ENCODE measurements around the gene SNORC. TPM values are rescaled to one million over a fixed set of nuclear protein-coding genes. Genes with fewer than 3 reads are reported as not detected.

SNORC gene
- total and polyA plus RNA-seq, 10 of the 15 experiments (the other 5 are each of a cell fraction or from before 2014, with no cell fraction given) = 0.04 to 0.74 (median 0.45) TPM; not detected in 4

- no peaks in the 10 kb centered on the region for H4K20me1 ChIP-seq (ENCODE audit: control insufficient read depth, insufficient read depth)
- intact Hi-C loops (cut with micrococcal nuclease; ENCODE audit: unreplicated experiment) = no loop called here
- H2AFZ ChIP-seq (ENCODE audit: control insufficient read depth, low read depth, low read length) = no peak overlapping the region
- ChIA-PET SMC1A (ENCODE audit: uncharacterized antibody, unreplicated experiment) (no interaction called here), RAD21 (ENCODE audit: unreplicated experiment) (no interaction called here), CTCF (interaction anchor here (1.2 kb wide), 1 partner anchor 9 kb away, joined by 3 read pairs; no protein-coding TSS in a partner anchor), POLR2A (no interaction called here)
- no peaks in the 10 kb centered on the region for H3K79me2 ChIP-seq (ENCODE audit: control insufficient read depth, insufficient read depth, low read length)
- H3K4me2 ChIP-seq (ENCODE audit: control insufficient read depth, insufficient read depth) = no peak overlapping the region
- DNase-seq (ENCODE audit: low read depth, low spot score) (no peak), FAIRE-seq (no peak), ATAC-seq (no peak)
- in situ Hi-C loops (cut with MboI) = no loop called here
- H3K9ac ChIP-seq (ENCODE audit: control insufficient read depth, insufficient read depth, low read length) = no peak overlapping the region
- no peaks in the 10 kb centered on the region for H3K4me1 ChIP-seq (ENCODE audit: control insufficient read depth, insufficient read depth, low read length)
- WGBS (ENCODE audit: insufficient coverage, insufficient replicate concordance, low lambda C conversion rate, missing lambda C conversion rate) = 30% methylated on average over 13 of the region's 13 CpGs
- H3K27ac ChIP-seq (ENCODE audit: control insufficient read depth, insufficient read depth) = no peak overlapping the region
- no peaks in the 10 kb centered on the region for H3K36me3 ChIP-seq (ENCODE audit: control insufficient read depth in 2 of 2, insufficient read depth in 2 of 2, low read length in 1 of 2)
- no peaks in the 10 kb centered on the region; the same call in 2 of the 3 replicates for H3K9me3 ChIP-seq (replicated peaks; ENCODE audit: control insufficient read depth, insufficient read depth, low read length)
- TF ChIP-seq STAT1 (conservative IDR thresholded peaks at IDR 0.05) = no peak
- no peak for TF ChIP-seq ZNF217 (IDR thresholded peaks at IDR 0.05)
- no peak for TF ChIP-seq CTCF (IDR thresholded peaks at IDR 0.05 in 2 of 3, conservative IDR thresholded peaks at IDR 0.05 in 1 of 3; ENCODE audit: control insufficient read depth in 2 of 3, extremely low read depth in 1 of 3, insufficient read depth in 1 of 3, low read depth in 3 of 3, low read length in 3 of 3)
- no peak for TF ChIP-seq FOXK2 (IDR thresholded peaks at IDR 0.05)
- no peak for TF ChIP-seq PML (IDR thresholded peaks at IDR 0.05; ENCODE audit: low read length)
- no peak overlapping the region for H3K4me3 ChIP-seq
- no TSS peak for BruUV-seq (replicated peaks)
- H3K27me3 ChIP-seq (replicated peaks in 1 of 2; ENCODE audit: control insufficient read depth in 2 of 2, insufficient read depth in 2 of 2, low read length in 1 of 2) = peaks cover 5 to 9% of the 10 kb centered on the region in 2 experiments
Observed at GRCh38 chr2:232926431-232926939, 56.4 kb downstream of the SNORC start.

Measured in GM12878 (cell line).